Mesenteric fat pad (tissue), 1 donor: ENCODE results near the gene PPP1R9A. TPM values are rescaled to one million over a fixed set of nuclear protein-coding genes. Genes with fewer than 3 reads are reported as not detected.

ENCODE experiments used
- DNase-seq: peaks from one replicate; pipeline ENCODE4 v3.0.0-alpha.2; 2020; ENCODE audit warnings: low spot score
- total RNA-seq: library from RNA; stranded (reverse); fragmentation: NEBNext Ultra II Directional; extraction: Animal tissue kit (Norgen Biotek cat#: 25700); gene quantifications from one replicate; pipeline ENCODE4 v1.2.1, GENCODE V29; 2021
- donor health status: DM: yes; HTN: yes; CAD: no.

Gene PPP1R9A
- total RNA-seq, 1 donor from 2014 or later, result 13.8 TPM

DNA sequence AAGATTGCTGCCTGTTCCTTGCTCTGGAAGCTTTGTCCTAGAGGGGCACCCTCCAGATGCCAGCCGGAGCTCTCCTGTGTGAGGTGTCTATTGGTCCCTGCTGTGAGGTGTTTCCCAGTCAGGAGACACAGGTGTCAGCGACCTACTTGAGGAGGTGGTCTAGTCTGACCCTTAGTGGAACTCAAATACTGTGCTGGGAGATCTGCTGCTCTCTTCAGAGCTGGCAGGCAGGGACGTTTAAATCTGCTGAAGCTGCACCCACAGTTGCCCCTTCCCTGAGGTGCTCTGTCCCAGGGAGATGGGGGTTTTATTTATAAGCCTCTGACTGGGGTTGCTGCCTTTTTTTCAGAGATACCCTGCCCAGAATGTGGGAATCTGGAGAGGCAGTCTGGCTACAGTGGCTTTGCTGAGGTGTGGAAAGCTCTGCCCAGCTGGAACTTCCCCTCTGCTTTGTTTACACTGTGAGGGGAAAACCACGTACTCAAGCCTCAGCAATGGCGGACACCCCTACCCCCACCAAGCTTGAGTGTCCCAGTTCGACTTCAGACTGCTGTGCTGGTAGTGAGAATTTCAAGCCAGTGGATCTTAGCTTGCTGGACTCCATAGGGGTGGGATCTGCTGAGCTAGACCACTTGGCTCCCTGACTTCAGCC is 119.2 kb downstream of the PPP1R9A start:
- no peak for DNase-seq

- no peak for DNase-seq
Observed at GRCh38 chr7:95027234-95027872, 120.0 kb downstream of the PPP1R9A start.

DNA sequence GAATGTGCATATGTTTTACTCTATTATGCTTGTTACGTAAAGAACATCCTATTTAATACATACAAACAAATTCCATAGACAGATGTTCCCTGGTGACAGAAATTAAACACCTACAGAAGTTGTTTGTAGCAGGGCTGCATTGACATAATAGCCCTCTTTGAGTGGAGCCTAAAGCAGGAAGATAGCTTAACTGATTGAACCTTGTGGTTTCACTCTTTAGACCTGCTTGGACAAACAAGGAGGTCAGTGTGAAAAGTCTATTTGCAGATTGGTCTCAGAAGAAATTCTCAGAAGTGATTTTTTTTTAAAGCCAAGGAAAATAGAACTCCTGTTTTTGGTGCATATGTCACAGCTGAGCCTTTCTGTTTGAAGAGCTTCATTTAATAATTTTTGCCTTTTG is 121.3 kb downstream of the PPP1R9A start:
- DNase-seq, result no peak

DNA sequence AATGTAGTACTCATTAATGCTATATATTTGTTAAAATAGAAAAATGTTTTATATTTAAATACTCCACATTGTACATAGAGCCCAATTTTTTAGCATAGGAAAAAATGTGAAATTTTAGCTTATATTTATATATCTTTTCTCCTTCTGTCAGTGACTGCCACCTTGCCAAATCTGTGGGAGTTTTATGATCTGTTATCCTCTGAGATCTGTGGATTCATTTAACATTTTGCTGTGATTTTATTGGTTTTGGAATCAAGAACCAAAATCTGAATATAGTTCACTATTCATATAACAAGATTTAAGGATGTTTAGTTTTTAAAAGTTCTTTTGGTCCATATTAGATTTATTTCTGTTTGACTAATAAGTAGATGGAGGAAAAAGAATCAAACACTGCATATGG is 127.9 kb downstream of the PPP1R9A start:
- DNase-seq, result no peak

DNA sequence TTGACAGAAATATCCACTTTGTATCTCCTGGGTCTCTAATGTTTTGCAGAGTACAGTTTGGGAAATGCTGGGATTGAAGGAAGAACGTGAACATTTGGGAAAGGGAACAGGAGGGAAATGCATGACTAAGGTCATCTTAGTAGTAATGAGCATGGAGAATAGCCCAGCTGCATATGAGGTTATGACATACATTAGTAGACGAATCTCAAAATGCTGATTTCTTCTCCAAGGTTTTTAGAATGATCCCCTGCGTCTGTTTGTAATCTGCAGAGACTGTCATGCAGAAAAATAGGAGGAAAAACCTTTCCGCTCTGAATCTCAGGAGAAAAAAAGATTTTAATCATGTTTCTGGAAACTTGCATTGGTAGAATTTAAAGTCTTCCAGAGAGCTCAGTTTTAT is 133.6 kb downstream of the PPP1R9A start:
- DNase-seq, result no peak

DNA sequence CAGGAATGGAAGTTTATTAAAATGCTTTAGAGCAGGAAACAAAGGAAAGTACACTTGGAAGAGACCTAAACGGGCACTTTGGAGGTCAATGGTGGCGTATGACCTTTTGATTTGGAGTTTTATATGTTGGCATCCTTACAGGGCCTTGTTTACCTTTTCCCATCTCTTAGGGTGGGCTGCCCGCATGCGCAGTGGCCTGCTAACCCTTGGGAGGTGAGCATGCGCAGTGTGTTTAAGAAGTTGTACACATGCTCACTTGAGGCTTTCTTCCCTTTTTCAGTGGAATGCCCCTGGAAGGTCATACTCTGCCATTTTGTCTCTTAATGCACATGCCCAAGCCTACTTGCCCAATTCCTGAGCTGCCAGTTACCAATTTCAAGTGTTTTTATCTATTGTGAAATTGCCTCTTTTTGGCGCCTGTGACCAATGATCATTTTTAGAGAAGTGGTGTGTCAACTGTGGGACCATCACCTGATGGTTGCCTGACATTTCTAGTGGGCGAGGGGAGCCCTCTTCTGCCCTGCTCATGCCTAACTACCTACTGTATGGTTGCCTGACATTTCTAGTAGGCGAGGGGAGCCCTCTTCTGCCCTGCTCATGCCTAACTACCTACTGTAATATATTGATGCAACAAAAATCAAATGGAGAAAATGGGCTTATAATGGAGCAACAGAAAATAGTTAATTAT is 138.0 kb downstream of the PPP1R9A start:
- no peak for DNase-seq

DNA sequence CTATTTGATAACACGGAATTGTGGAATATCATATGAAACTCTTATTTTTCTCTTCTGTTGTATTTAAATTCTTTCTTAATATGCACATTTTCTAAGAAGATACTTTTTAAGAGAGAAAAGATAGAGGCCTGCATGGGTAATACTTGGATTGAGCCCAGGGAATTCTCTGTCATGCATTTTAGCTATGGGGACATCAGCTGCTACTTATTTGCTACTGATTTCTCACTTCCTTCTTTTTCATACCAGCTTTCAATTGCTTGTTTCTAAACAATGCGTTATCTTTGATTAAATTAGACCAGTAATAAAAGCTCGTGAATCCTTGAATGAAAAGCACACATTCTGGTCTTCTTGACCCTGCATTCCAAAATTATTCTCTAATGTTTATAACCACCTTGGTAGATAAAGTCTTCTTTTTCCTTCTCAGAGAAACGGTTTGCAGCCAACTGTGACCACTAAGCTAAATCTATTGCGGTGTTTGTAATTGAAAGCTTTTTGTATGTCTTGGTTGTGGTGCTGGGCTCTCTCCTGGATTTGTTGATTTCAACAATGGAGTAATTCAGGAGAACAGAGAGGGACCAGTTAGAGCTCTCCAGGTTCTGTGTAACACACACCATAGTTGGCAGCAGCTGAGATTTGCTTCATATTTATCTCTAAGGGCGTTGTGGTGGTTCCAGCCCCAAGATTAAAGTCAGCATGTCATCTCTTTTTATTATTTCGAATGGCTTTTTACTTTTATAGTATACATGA is 139.3 kb downstream of the PPP1R9A start:
- DNase-seq, result no peak

DNA sequence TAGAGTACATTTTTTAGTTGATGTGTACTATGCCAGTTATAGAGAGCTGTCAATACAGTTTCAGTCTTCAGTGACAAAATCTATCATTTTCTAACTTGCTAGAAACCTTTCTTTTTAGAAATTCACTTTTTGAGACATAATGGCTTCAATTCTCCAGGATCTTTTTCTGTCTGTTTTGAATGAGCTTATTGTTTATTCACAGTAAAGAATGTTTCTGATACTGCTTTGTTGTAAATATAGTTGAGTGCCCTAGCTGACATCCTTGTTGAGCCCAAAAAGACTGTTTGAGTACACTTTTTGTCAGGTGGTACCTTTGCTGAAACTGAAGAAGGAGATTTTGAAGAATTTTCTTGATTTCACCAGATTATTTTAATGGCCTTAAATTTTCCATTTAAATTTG is 139.9 kb downstream of the PPP1R9A start:
- no peak for DNase-seq

DNA sequence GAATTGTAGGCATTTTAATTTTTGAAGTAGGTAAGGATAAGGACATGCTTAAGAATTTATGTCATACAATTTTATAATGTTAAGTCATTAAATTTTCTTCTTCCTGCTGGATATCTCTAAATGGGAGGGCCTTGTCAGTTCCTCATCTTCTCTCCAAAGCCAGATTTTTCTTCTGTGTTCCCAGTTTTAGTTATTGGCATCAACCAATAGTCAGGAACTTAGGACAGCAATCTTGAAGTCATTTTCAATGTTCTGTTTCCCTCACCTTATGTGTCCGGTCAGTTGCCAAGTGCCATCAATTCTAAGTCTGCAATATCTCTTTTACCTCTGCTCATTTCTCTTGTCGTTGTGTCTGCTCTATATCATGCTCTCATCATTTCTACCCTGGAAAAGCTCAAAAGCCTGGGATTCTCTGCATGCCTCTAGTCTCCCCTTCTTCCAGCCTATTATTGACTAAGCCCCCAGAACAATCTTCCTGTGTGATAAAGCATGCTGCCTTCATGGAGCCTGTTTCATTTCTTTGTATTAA is 145.2 kb downstream of the PPP1R9A start:
- DNase-seq, result no peak

- no peak for DNase-seq
Observed at GRCh38 chr7:95054386-95054785, 147.0 kb downstream of the PPP1R9A start.

DNA sequence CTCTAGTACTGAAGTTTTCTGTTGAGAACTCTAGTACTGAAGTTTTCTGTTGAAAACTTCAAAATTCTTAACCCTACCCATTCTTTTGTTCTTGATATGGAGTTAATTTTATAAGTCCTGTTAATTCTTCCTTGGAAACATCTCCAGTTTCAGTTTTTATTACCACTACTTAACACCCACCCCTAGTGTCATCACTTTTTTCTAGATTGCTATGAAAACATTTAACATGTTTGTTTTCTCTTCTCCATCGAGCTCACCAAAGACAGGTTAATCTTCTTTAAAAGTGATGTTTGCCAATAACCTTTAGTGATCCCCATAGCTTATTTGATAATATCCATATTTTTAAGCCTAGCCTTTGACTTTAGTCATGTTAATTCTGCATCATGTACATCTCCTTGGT is 147.9 kb downstream of the PPP1R9A start:
- no peak for DNase-seq

GRCh38 chr7:95056107-95056739 is 148.8 kb downstream of the PPP1R9A start:
- DNase-seq, result no peak

GRCh38 chr7:95056901-95057300 is 149.5 kb downstream of the PPP1R9A start:
- DNase-seq, result no peak

GRCh38 chr7:95059842-95060313 is 152.5 kb downstream of the PPP1R9A start:
- DNase-seq, result no peak

DNA sequence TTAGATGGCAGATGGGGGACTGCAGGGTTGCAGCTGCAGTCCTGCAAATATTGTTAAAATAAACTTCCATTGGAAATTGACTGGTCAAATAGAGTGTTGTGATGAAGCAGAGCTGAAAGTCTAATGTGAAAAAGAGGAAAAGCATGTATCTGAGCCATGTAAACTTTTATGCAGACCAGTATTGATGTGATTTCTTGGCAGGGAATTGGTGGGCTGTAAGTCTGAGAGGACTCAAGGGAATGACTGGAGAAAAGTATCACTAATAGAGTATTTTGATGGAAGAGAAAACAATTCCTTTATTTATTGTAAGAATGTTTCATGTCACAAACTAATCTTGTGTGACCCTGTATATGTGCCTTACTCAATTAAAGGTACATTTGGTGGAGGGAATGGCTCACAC is 155.5 kb downstream of the PPP1R9A start:
- no peak for DNase-seq

DNA sequence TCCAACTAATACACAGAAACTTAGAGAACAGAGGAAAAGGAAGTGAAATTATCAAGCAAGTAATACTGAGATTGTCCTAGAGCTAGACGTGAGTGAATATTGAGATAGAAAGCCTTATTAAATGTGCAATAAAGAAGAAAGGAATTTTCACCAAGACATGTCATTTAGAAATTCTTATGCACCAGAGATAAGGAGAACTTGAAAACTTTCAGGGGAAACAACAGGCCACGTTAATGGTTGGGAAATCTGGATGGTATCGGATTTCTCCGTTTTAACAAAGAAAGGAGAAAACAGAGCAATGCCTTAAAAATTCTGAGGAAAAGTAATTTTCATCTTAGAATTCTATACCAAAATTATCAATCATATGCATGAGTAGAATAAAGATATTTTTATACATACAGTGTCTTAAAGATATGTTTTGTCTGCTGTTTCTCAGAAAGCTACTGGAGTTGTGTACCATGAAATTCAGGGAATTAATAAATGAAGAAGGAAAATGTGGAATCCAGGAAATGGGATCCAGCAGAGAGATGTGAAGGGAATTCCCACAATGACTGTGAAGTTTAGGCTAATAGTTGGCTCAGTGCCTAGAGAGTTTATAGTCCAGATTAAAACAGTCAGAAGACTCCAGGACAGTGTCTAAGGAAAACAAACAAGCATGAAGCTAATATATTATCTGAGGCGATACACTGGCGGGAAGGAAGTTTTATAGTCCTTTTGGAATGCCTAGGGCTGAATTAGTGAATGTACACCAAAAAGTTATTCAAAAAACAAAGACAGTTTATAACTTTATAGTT is 159.5 kb downstream of the PPP1R9A start:
- DNase-seq, result no peak

- DNase-seq, result no peak
Observed at GRCh38 chr7:95088536-95089215, 181.3 kb downstream of the PPP1R9A start.

- no peak for DNase-seq
Observed at GRCh38 chr7:95089414-95090315, 182.3 kb downstream of the PPP1R9A start.

DNA sequence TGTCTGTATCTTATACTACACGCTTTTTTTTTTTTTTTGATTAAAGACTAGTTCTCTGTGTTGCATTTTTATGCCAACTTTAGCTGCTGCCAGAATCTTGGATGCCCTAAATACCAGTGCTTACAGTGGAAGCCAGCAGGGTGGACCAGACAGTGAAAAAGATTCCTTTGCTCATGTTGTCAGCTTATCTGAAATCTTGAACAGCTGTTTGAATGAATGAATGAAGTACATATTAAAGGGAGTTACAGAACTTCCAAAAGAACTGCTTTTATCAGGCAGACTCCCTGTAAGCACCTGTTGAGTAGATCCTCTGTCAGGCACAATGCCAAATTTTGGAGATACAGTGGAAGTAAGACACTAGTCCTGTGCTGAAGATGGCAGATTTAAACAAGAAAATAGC is 184.9 kb downstream of the PPP1R9A start:
- no peak for DNase-seq
